ENCODE measurements around the gene PHF12.

GRCh38 chr17:28925912-28926365 is 25.4 kb downstream of the PHF12 start:
- no peak for TF ChIP-seq CTCF (IDR thresholded peaks at IDR 0.05)
- TF ChIP-seq POLR2AphosphoS5 (IDR thresholded peaks at IDR 0.05), result no peak
- no peak for TF ChIP-seq POLR2A (IDR thresholded peaks at IDR 0.05; ENCODE audit: low read depth)
